Measurements from ENCODE around the gene DTNBP1. TPM values are rescaled to one million over a fixed set of nuclear protein-coding genes. Genes with fewer than 3 reads are reported as not detected.

Gene DTNBP1
- total RNA-seq, 1 experiment from 2014 or later = 28.2 TPM

- H3K9me3 ChIP-seq (ENCODE audit: low read depth, low read length, poor library complexity, severe bottlenecking) = no peaks in the 10 kb centered on the region
- no peak for TF ChIP-seq CTCF (conservative IDR thresholded peaks at IDR 0.05; ENCODE audit: low read depth, low read length)
- no peak for TF ChIP-seq EZH2 (IDR thresholded peaks at IDR 0.05; ENCODE audit: borderline replicate concordance, low read depth, low read length, poor library complexity, severe bottlenecking)
- H3K27me3 ChIP-seq (replicated peaks; ENCODE audit: insufficient read depth, low read depth, low read length, poor library complexity) = no peaks in the 10 kb centered on the region
- no peak overlapping the region for H3K27ac ChIP-seq (ENCODE audit: low read depth, low read length, poor library complexity, severe bottlenecking)
- DNase-seq (ENCODE audit: low spot score) = no peak
- BruUV-seq (replicated peaks) = no TSS peak
- peaks cover 12% of the 10 kb centered on the region for H3K4me1 ChIP-seq (ENCODE audit: insufficient read depth, low read length, poor library complexity, severe bottlenecking)
- no peak overlapping the region for H3K4me3 ChIP-seq (ENCODE audit: low read depth, low read length, poor library complexity, severe bottlenecking)
- intact Hi-C loops (cut with micrococcal nuclease; ENCODE audit: unreplicated experiment) = no loop called here
- CTCF ChIA-PET = no interaction called here
- no peaks in the 10 kb centered on the region for H3K36me3 ChIP-seq (ENCODE audit: insufficient read depth, low read length, poor library complexity, severe bottlenecking)
- POLR2A ChIA-PET (ENCODE audit: low non-redundant PET) = no interaction called here
Observed at GRCh38 chr6:15562977-15563376, 99.9 kb downstream of the DTNBP1 start.

GRCh38 chr6:15561447-15562199 lies 101.2 kb downstream of the DTNBP1 start:
- no peak for TF ChIP-seq CTCF (conservative IDR thresholded peaks at IDR 0.05; ENCODE audit: low read depth, low read length)
- no peak for TF ChIP-seq EZH2 (IDR thresholded peaks at IDR 0.05; ENCODE audit: borderline replicate concordance, low read depth, low read length, poor library complexity, severe bottlenecking)
- H3K36me3 ChIP-seq (ENCODE audit: insufficient read depth, low read length, poor library complexity, severe bottlenecking) = no peaks in the 10 kb centered on the region
- H3K4me3 ChIP-seq (ENCODE audit: low read depth, low read length, poor library complexity, severe bottlenecking) = no peak overlapping the region
- no peaks in the 10 kb centered on the region for H3K9me3 ChIP-seq (ENCODE audit: low read depth, low read length, poor library complexity, severe bottlenecking)
- H3K27ac ChIP-seq (ENCODE audit: low read depth, low read length, poor library complexity, severe bottlenecking) = no peak overlapping the region
- BruUV-seq (replicated peaks) = no TSS peak
- POLR2A ChIA-PET (ENCODE audit: low non-redundant PET) = no interaction called here
- DNase-seq (ENCODE audit: low spot score) = no peak
- intact Hi-C loops (cut with micrococcal nuclease; ENCODE audit: unreplicated experiment) = no loop called here
- no peaks in the 10 kb centered on the region for H3K27me3 ChIP-seq (replicated peaks; ENCODE audit: insufficient read depth, low read depth, low read length, poor library complexity)
- CTCF ChIA-PET = no interaction called here
- peaks cover 12% of the 10 kb centered on the region for H3K4me1 ChIP-seq (ENCODE audit: insufficient read depth, low read length, poor library complexity, severe bottlenecking)

- no peak for TF ChIP-seq CTCF (conservative IDR thresholded peaks at IDR 0.05; ENCODE audit: low read depth, low read length)
- TF ChIP-seq EZH2 (IDR thresholded peaks at IDR 0.05; ENCODE audit: borderline replicate concordance, low read depth, low read length, poor library complexity, severe bottlenecking) = no peak
- no peak overlapping the region for H3K27ac ChIP-seq (ENCODE audit: low read depth, low read length, poor library complexity, severe bottlenecking)
- H3K4me1 ChIP-seq (ENCODE audit: insufficient read depth, low read length, poor library complexity, severe bottlenecking) = peaks cover 14% of the 10 kb centered on the region
- H3K36me3 ChIP-seq (ENCODE audit: insufficient read depth, low read length, poor library complexity, severe bottlenecking) = no peaks in the 10 kb centered on the region
- BruUV-seq (replicated peaks) = no TSS peak
- intact Hi-C loops (cut with micrococcal nuclease; ENCODE audit: unreplicated experiment) = no loop called here
- no peaks in the 10 kb centered on the region for H3K9me3 ChIP-seq (ENCODE audit: low read depth, low read length, poor library complexity, severe bottlenecking)
- DNase-seq (ENCODE audit: low spot score) = no peak
- no peak overlapping the region for H3K4me3 ChIP-seq (ENCODE audit: low read depth, low read length, poor library complexity, severe bottlenecking)
- H3K27me3 ChIP-seq (replicated peaks; ENCODE audit: insufficient read depth, low read depth, low read length, poor library complexity) = no peaks in the 10 kb centered on the region
- CTCF ChIA-PET = no interaction called here
- POLR2A ChIA-PET (ENCODE audit: low non-redundant PET) = no interaction called here
Observed at GRCh38 chr6:15560713-15561112, 102.1 kb downstream of the DTNBP1 start.

All from A673 (cell line).